Measurements from ENCODE around the gene ALDH3A1. TPM values are rescaled to one million over a fixed set of nuclear protein-coding genes. Genes with fewer than 3 reads are reported as not detected.

The ALDH3A1 gene
- total RNA-seq, 1 donor from 2014 or later: not detected

- no peaks in the 10 kb centered on the region for H3K27me3 Mint-ChIP-seq (ENCODE audit: low read depth)
- TF ChIP-seq, protein P1, sequence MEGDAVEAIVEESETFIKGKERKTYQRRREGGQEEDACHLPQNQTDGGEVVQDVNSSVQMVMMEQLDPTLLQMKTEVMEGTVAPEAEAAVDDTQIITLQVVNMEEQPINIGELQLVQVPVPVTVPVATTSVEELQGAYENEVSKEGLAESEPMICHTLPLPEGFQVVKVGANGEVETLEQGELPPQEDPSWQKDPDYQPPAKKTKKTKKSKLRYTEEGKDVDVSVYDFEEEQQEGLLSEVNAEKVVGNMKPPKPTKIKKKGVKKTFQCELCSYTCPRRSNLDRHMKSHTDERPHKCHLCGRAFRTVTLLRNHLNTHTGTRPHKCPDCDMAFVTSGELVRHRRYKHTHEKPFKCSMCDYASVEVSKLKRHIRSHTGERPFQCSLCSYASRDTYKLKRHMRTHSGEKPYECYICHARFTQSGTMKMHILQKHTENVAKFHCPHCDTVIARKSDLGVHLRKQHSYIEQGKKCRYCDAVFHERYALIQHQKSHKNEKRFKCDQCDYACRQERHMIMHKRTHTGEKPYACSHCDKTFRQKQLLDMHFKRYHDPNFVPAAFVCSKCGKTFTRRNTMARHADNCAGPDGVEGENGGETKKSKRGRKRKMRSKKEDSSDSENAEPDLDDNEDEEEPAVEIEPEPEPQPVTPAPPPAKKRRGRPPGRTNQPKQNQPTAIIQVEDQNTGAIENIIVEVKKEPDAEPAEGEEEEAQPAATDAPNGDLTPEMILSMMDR (conservative IDR thresholded peaks at IDR 0.05): no peak
Observed at GRCh38 chr17:19752216-19753050, 4.3 kb upstream of the ALDH3A1 start.

GRCh38 chr17:19750835-19751234, 2.7 kb upstream of the ALDH3A1 start:
- no peak for DNase-seq (ENCODE audit: low read depth, low spot score)
- H3K27ac Mint-ChIP-seq (ENCODE audit: unreplicated experiment): no peak overlapping the region
- no peaks in the 10 kb centered on the region for H3K27me3 Mint-ChIP-seq (ENCODE audit: low read depth)
- no peaks in the 10 kb centered on the region for H3K4me1 Mint-ChIP-seq
- TF ChIP-seq, protein P1 (conservative IDR thresholded peaks at IDR 0.05): no peak
- H3K36me3 Mint-ChIP-seq (ENCODE audit: low read depth): no peaks in the 10 kb centered on the region
- no peaks in the 10 kb centered on the region for H3K9me3 Mint-ChIP-seq
- no peak overlapping the region for H3K4me3 Mint-ChIP-seq

More at GRCh38 chr17:19752216-19753050, 4.3 kb upstream of the ALDH3A1 start:
- Mint-ChIP-seq H3K27ac (ENCODE audit: unreplicated experiment) (no peak overlapping the region), H3K9me3 (no peaks in the 10 kb centered on the region), H3K36me3 (ENCODE audit: low read depth) (no peaks in the 10 kb centered on the region), H3K4me1 (no peaks in the 10 kb centered on the region), H3K4me3 (no peak overlapping the region)
- no peak for DNase-seq (ENCODE audit: low read depth, low spot score)

DNA sequence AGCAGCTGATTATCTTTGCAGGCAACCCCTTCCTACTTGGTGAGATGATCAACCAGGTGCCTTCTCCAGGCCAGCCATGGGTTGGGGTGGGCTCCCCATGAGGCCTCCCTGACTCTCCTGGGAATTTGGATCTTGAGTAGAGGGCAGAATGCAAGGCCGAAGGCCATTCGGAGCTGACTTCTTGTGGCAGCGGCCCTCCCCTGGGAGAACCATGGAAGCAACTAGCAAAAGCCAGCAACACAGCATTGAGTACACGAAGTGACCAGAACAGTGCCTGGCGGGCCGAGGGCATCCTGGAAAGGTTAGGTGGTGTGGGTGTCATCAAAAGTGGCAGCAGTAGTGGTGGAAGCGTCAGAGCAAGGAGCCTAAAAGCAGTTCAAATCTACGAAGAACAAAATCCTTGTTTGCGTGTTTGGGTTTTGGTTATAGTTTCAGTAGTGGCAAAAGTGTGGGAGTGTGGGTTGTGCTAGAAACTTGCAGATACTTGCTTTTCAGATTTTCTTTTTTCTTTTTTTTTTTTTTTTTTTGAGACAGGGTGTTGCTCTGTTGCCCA, 2.0 kb upstream of the ALDH3A1 start:
- H3K27ac Mint-ChIP-seq (ENCODE audit: unreplicated experiment): no peak overlapping the region
- TF ChIP-seq, protein P1 (conservative IDR thresholded peaks at IDR 0.05): no peak
- H3K27me3 Mint-ChIP-seq (ENCODE audit: low read depth): no peaks in the 10 kb centered on the region
- no peak overlapping the region for H3K4me3 Mint-ChIP-seq
- no peaks in the 10 kb centered on the region for H3K36me3 Mint-ChIP-seq (ENCODE audit: low read depth)
- no peaks in the 10 kb centered on the region for H3K9me3 Mint-ChIP-seq
- no peak for DNase-seq (ENCODE audit: low read depth, low spot score)
- peaks cover 2% of the 10 kb centered on the region for H3K4me1 Mint-ChIP-seq

DNA sequence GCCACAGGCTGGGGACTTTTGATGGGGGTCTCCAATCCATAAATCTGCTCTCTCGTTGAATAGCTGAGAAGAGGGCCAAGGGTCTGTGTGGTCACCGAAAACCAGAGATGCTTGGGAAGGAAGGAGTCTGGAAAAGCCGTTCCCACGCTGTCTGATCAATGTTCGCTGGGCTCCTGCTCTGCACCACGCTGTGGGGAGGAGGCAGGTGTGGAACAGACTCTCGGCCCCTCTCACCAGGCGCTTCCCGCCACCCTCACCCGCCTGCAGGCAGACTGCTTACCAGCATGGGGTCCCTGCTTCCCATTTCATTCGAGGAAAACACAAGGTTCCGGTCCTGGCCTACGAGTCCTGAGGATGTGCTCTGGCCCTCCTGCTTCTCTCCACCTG, 702 bp upstream of the ALDH3A1 start:
- Mint-ChIP-seq H3K27ac (ENCODE audit: unreplicated experiment) (no peak overlapping the region), H3K27me3 (ENCODE audit: low read depth) (no peaks in the 10 kb centered on the region), H3K4me1 (peaks cover 4% of the 10 kb centered on the region), H3K4me3 (no peak overlapping the region), H3K9me3 (no peaks in the 10 kb centered on the region), H3K36me3 (ENCODE audit: low read depth) (no peaks in the 10 kb centered on the region)
- DNase-seq (ENCODE audit: low read depth, low spot score): no peak
- TF ChIP-seq, protein P1 (conservative IDR thresholded peaks at IDR 0.05): no peak

DNA sequence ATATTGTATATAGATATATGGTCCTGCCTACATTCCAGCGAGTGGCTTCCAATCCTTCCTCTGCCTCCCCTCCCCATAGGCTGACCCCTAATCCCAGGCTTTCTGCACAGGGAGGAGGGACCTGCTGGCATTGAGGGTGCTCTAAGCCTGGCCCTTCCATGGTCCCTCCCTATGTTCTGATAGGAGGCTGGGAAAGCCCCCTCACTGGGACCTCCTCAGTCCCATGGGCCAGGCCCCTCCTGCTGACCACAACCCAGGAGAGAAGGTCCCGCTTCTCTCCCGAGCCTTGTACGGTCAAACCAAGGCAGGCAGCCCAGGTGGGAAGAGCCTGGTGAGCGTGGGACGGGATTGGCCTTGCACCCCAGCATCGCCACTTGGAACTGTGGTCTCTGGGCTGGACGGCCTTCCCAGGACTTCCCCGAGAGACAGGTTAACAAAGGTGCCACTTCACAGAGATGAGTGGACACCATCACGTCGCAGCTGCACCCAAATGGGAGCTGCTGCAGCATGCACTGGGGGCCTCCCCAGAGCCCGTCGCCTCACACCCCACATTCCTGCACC, 859 bp downstream of the ALDH3A1 start:
- peaks cover 4% of the 10 kb centered on the region for H3K4me1 Mint-ChIP-seq
- TF ChIP-seq, protein P1 (conservative IDR thresholded peaks at IDR 0.05): no peak
- DNase-seq (ENCODE audit: low read depth, low spot score): no peak
- no peak overlapping the region for H3K27ac Mint-ChIP-seq (ENCODE audit: unreplicated experiment)
- H3K4me3 Mint-ChIP-seq: no peak overlapping the region
- no peaks in the 10 kb centered on the region for H3K9me3 Mint-ChIP-seq
- H3K27me3 Mint-ChIP-seq (ENCODE audit: low read depth): no peaks in the 10 kb centered on the region
- no peaks in the 10 kb centered on the region for H3K36me3 Mint-ChIP-seq (ENCODE audit: low read depth)

Measured in neural crest cell (in vitro differentiated cells).